ENCODE measurements around the gene DSCAM.

The DSCAM gene

DNA sequence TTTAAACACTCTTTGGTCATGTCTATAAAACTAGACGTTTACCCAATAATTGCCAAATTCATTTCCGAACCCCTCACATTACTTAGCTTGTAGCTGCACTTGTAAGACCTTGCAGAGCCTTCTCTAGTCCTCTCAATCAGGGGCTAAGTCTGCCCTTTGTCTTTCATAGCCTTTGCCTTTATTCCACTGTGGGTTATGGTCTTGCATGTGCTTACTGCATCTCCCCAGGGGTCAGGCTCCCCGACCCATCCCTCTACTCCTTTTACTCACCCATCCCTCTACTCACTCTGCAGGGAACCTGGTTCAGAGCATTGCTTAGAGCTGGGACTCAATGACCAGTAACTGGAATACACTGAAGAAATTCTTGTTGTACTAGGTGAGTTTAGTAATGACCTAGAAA, 744.3 kb downstream of the DSCAM start:
- no peak for DNase-seq (ENCODE audit: extremely low read depth, low read depth)
- no peak overlapping the region for H3K4me3 ChIP-seq (replicated peaks; ENCODE audit: low read depth, low read length)
- TF ChIP-seq, protein P1, sequence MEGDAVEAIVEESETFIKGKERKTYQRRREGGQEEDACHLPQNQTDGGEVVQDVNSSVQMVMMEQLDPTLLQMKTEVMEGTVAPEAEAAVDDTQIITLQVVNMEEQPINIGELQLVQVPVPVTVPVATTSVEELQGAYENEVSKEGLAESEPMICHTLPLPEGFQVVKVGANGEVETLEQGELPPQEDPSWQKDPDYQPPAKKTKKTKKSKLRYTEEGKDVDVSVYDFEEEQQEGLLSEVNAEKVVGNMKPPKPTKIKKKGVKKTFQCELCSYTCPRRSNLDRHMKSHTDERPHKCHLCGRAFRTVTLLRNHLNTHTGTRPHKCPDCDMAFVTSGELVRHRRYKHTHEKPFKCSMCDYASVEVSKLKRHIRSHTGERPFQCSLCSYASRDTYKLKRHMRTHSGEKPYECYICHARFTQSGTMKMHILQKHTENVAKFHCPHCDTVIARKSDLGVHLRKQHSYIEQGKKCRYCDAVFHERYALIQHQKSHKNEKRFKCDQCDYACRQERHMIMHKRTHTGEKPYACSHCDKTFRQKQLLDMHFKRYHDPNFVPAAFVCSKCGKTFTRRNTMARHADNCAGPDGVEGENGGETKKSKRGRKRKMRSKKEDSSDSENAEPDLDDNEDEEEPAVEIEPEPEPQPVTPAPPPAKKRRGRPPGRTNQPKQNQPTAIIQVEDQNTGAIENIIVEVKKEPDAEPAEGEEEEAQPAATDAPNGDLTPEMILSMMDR (IDR thresholded peaks at IDR 0.05; ENCODE audit: low read depth, low read length, missing control alignments): no peak

DNA sequence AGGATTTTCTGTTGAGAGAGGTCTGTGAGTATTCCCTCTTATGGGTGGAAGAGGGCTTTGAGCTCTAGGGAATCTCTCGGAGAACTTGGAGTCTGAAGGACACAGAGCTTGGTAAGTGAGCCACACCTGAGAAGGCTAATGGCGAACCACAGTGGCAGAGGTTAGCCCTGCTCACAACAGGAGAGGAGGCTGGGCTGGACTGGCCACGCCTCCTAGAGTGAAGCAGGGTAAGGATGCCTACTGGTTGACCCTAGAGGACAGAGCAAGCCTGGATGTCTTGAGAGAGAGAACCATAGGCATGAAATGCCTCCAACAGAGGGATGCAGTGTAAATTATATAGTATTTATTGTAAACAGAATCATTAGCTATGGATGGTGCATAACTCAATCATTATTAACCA, 747.1 kb downstream of the DSCAM start:
- no peak overlapping the region for H3K4me3 ChIP-seq (replicated peaks; ENCODE audit: low read depth, low read length)
- TF ChIP-seq, protein P1 (IDR thresholded peaks at IDR 0.05; ENCODE audit: low read depth, low read length, missing control alignments): no peak
- no peak for DNase-seq (ENCODE audit: extremely low read depth, low read depth)

DNA sequence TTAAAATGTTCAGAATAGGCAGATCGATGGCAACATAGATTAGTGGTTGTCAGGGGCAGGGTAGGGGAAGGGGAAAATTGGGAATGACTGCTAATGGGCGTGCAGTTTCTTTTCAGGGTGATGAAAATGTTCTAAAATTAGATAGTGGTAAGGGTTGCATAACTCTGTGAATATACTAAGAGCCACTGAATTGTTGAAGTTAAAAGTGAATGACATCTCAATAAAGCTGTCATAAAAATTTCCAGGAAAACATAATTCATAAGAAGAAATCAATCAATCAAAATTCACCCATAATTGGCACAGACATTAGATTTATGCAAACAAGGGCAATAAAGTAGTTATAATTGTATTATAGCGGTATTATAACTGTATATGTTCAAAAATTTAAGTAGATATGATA, 751.5 kb downstream of the DSCAM start:
- TF ChIP-seq, protein P1 (IDR thresholded peaks at IDR 0.05; ENCODE audit: low read depth, low read length, missing control alignments): no peak
- DNase-seq (ENCODE audit: extremely low read depth, low read depth): no peak
- H3K4me3 ChIP-seq (replicated peaks; ENCODE audit: low read depth, low read length): no peak overlapping the region

DNA sequence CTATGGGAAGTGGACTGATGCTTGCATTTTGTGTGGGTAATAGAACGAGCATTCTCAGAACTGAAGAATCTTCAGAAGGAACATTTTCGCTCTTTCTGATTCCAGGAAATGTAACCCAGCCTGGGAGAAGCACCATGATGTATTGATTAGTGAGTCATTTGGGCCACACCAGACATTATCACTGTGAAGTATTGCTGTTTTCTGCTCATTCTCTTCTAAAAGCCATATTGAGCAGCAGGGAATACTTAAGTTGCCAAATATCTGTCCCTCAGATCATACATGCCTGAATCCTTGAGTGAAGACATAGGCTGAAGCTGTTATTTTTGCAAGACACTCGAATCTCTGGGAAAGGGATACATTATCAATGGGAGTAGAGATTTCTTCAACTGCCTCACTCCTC, 766.6 kb downstream of the DSCAM start:
- TF ChIP-seq, protein P1 (IDR thresholded peaks at IDR 0.05; ENCODE audit: low read depth, low read length, missing control alignments): no peak
- no peak overlapping the region for H3K4me3 ChIP-seq (replicated peaks; ENCODE audit: low read depth, low read length)
- no peak for DNase-seq (ENCODE audit: extremely low read depth, low read depth)

DNA sequence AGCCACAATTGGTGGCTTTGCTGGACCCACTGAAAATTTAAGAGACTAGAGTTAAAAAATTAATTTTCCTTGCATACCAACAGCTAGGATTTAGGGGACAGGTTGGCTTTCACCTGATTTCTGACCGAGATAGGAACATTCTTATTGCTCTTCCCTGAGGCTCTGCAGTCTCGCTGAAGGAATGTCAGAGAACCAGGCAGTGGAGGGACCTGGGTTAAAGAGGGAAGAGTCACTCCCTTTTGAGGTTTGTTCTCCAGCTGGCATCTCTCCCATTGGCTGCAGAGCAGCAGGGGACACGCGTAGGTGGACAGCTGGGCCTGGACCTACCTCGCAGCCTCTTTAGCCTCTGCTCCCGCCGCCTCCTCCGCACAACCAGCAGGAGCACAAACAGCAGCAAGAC, 772.2 kb downstream of the DSCAM start:
- no peak overlapping the region for H3K4me3 ChIP-seq (replicated peaks; ENCODE audit: low read depth, low read length)
- DNase-seq (ENCODE audit: extremely low read depth, low read depth): no peak
- TF ChIP-seq, protein P1 (IDR thresholded peaks at IDR 0.05; ENCODE audit: low read depth, low read length, missing control alignments): no peak

DNA sequence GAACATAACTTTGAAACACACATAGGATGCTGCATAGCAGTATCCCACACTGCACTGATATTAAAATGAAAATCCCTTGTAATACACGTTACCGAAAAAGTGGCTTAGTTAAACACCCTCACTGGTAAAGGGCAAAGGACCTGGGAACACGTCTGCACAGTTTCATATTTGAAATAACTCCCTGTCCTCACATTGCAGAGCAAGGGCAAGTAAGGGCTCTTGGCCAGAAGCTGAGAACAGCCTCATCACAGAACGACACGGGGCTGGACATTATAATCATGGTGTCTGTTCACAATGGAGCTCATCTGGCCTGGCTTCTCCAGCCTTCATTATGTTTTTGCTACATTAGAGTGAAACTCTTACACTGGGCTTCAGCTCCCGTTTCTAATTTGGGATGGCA, 772.8 kb downstream of the DSCAM start:
- TF ChIP-seq, protein P1 (IDR thresholded peaks at IDR 0.05; ENCODE audit: low read depth, low read length, missing control alignments): no peak
- H3K4me3 ChIP-seq (replicated peaks; ENCODE audit: low read depth, low read length): no peak overlapping the region
- no peak for DNase-seq (ENCODE audit: extremely low read depth, low read depth)

DNA sequence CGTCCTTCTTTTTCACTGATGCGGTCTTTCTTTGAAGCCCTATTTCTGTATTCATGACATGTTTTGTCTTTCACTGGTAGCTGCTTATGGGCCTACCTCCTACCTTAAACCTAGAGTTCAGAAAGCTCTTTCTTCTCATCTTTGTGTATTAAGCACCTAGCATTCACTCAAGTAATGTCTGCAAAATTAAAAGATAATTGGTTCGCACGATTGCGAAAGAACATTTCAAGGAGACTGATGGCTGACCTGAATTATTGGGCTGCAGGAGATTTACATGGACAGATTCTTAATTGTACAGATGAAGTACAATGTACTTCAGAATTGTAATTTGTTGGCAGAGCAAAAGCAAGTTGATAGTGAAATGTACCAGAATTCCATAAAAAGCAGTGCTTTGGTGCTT, 773.3 kb downstream of the DSCAM start:
- no peak for DNase-seq (ENCODE audit: extremely low read depth, low read depth)
- no peak overlapping the region for H3K4me3 ChIP-seq (replicated peaks; ENCODE audit: low read depth, low read length)
- TF ChIP-seq, protein P1 (IDR thresholded peaks at IDR 0.05; ENCODE audit: low read depth, low read length, missing control alignments): no peak
